ENCODE results near the gene CROCC.
"Not testable (repeated sequence)": the region's sequence is repeated elsewhere in the genome, so short reads cannot be mapped to it uniquely, and the experiment has no call there.

The CROCC gene

DNA sequence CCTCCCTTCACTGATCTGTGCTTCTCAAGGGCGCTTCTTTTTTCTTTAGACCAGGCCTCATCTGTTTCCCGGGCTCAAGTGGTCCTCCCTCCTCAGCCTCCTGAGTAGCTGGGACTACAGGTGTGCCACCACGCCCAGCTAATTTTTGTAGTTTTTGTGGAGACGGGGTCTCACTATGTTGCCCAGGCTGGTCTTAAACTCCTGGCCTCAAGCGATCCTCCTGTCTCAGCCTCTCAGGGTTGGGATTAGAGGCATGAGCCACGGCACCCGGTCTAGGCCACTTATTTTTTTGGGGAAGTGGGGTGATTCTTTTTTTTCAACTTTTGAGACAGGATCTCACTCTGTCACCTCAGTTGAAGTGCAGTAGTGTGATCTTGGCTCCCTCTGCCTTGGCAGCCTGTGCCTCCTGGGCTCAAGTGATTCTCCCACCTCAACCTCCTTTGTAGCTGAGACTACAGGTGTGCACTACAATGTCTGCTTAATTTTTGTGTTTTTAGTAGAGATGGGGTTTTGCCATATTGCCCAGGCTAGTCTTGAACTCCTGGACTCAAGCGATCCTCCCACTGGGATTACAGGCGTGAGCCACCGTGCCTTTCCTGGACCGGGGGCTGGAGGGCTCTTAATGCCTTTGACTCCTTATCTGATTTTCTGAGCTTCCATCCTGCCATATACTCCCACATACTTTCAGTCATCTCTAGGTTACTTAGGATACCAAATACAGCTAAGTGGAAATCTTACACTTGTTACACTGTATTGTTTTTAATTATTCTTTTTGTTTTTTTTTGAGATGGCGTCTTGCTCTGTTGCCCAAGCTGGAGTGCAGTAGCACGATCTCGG, 39.8 kb downstream of the CROCC start:
- Mint-ChIP-seq H3K9me3 (no peaks in the 10 kb centered on the region), H3K4me1 (ENCODE audit: low read depth) (peaks cover 12% of the 10 kb centered on the region), H3K27me3 (no peaks in the 10 kb centered on the region), H3K27ac (peak overlapping the region; percentile 61), H3K4me3 (peak overlapping the region; percentile 66), H3K36me3 (ENCODE audit: low read depth) (peaks cover 4% of the 10 kb centered on the region)

DNA sequence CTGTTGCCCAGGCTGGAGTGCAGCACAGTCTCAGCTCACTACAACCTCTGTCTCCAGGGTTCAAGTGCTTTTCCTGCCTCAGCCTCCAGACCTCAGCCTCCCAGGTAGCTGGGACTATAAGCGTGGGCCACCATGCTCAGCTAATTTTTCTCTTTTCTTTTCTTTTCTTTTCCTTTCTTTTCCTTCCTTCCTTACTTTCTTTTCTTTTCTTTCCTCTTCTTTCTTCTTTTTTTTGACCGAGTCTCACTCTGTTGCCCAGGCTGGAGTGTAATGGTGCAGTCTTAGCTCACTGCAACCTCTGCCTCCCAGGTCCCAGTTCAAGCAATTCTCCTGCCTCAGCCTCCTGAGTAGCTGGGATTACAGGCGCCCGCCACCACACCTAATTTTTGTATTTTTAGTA, 42.4 kb downstream of the CROCC start:
- peaks cover 12% of the 10 kb centered on the region for H3K4me1 Mint-ChIP-seq (ENCODE audit: low read depth)
- H3K4me3 Mint-ChIP-seq; H3K36me3 Mint-ChIP-seq (ENCODE audit: low read depth): not testable (repeated sequence)

DNA sequence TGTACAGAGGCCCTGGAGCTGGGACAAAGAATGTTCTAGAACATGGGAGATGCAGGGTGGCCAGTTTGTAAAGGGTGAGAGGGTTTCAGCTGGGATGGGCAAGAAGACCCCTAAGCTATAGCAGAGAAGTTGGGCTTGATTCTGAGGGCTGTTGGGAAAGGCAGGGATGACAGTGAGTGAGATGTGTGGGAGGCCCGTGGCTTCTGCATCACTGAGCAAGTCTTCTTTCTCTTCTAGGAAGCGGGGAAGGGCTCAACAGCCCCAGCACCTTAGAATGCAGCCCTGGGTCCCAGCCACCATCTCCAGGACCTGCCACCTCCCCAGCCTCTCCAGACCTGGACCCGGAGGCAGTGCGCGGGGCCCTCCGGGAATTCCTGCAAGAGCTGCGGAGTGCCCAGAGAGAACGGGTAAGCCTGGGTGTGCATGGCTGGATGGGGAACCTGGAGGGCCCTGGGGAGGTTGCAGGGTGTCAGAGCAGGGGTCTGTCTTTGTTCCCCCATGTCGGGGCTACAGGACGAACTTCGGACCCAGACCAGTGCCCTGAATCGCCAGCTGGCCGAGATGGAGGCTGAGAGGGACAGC, 43.8 kb downstream of the CROCC start:
- H3K27me3 Mint-ChIP-seq = no peaks in the 10 kb centered on the region
- no peak overlapping the region for H3K27ac Mint-ChIP-seq
- H3K4me3 Mint-ChIP-seq = no peak overlapping the region
- peaks cover 4% of the 10 kb centered on the region for H3K36me3 Mint-ChIP-seq (ENCODE audit: low read depth)
- H3K4me1 Mint-ChIP-seq (ENCODE audit: low read depth) = peaks cover 7% of the 10 kb centered on the region
- H3K9me3 Mint-ChIP-seq = no peaks in the 10 kb centered on the region

More for the DNA sequence above, 42.4 kb downstream of the CROCC start:
- not testable (repeated sequence) for H3K27ac Mint-ChIP-seq, H3K27me3 Mint-ChIP-seq, H3K9me3 Mint-ChIP-seq

DNA sequence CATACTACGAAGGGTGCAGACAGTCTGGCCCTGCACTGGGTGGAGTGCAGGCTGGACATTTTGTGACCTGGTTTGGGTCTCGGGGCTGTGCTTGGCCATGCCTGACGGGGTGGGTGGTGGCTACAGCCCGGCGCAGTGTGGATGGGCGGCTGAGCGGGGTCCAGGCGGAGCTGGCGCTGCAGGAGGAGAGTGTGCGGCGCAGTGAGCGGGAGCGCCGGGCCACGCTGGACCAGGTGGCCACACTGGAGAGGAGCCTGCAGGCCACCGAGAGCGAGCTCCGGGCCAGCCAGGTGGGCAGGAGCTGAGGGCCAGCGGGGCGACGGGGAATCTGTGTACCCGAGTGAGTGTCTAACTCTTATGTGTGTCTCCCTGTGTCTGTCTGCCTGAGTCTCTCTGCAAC, 44.6 kb downstream of the CROCC start:
- Mint-ChIP-seq H3K36me3 (ENCODE audit: low read depth) (peaks cover 4% of the 10 kb centered on the region), H3K27ac (no peak overlapping the region), H3K9me3 (no peaks in the 10 kb centered on the region), H3K4me1 (ENCODE audit: low read depth) (peaks cover 4% of the 10 kb centered on the region), H3K27me3 (no peaks in the 10 kb centered on the region), H3K4me3 (no peak overlapping the region)

DNA sequence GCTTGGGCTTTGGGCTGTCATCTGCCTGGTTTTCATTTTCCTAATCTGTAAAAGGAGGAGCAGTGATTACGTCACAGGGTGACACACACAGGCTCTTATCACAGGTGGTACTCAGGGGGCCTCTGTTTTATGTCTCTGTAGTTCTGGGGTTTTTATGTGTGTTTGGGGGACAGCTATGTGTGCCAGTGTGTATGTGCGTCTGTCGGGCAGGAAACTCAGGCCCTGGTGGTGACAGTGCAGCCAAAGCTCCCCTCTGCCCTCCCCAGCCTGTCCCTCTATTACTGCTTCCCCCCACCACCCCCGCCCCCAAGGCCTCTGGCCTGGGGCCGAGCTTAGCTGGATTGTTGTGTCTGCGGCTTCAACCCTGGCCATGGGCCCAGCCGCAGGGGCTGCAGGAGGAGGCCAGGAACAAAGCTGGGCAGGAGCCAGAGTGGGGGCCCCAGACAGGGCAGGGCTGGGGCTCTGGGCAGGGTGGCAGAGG, 45.4 kb downstream of the CROCC start:
- H3K36me3 Mint-ChIP-seq (ENCODE audit: low read depth) = peaks cover 4% of the 10 kb centered on the region

DNA sequence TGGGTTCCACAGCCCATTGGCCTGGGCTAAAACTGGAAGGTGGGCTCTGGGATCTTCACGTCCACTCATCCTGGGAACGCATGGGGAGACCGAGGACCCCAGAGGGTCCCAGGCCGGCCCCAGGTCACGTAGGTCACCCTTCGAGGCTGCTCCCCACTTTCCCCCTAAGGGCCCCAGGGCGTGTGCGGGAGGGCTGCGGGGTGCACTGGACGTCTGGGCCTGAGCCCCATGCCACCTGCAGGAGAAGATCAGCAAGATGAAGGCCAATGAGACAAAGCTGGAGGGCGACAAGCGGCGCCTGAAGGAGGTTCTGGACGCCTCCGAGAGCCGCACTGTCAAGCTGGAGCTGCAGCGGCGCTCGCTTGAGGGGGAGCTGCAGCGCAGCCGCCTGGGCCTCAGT, 46.2 kb downstream of the CROCC start:
- no peak overlapping the region for H3K4me3 Mint-ChIP-seq
- H3K9me3 Mint-ChIP-seq = no peaks in the 10 kb centered on the region
- no peaks in the 10 kb centered on the region for H3K27me3 Mint-ChIP-seq
- H3K4me1 Mint-ChIP-seq (ENCODE audit: low read depth) = no peaks in the 10 kb centered on the region
- peaks cover 4% of the 10 kb centered on the region for H3K36me3 Mint-ChIP-seq (ENCODE audit: low read depth)
- no peak overlapping the region for H3K27ac Mint-ChIP-seq

More for the DNA sequence above, 45.4 kb downstream of the CROCC start:
- no peak overlapping the region for H3K4me3 Mint-ChIP-seq
- no peaks in the 10 kb centered on the region for H3K4me1 Mint-ChIP-seq (ENCODE audit: low read depth)
- H3K27me3 Mint-ChIP-seq = no peaks in the 10 kb centered on the region
- no peaks in the 10 kb centered on the region for H3K9me3 Mint-ChIP-seq
- H3K27ac Mint-ChIP-seq = no peak overlapping the region

DNA sequence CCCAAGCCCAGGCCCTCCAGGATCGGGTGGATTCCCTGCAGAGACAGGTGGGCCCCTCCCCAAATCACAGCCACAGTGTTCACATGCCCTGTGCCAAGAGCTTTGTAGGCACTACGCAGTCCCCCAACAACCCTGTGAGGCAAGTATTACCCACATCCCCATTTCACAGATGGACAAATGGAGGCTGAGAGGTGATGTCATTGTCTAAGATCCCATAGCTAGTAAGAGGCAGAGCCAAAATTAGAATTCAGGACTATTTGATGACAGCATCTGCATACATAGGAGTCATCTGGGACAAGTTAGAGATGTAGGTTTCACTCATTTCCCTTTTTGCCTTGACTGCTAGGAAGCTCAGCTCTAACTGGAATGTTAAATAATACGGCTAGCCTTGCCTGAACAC, 46.6 kb downstream of the CROCC start:
- H3K9me3 Mint-ChIP-seq = no peaks in the 10 kb centered on the region
- H3K4me3 Mint-ChIP-seq = no peak overlapping the region
- no peaks in the 10 kb centered on the region for H3K27me3 Mint-ChIP-seq
- H3K4me1 Mint-ChIP-seq (ENCODE audit: low read depth) = no peaks in the 10 kb centered on the region
- peaks cover 4% of the 10 kb centered on the region for H3K36me3 Mint-ChIP-seq (ENCODE audit: low read depth)
- H3K27ac Mint-ChIP-seq = no peak overlapping the region

DNA sequence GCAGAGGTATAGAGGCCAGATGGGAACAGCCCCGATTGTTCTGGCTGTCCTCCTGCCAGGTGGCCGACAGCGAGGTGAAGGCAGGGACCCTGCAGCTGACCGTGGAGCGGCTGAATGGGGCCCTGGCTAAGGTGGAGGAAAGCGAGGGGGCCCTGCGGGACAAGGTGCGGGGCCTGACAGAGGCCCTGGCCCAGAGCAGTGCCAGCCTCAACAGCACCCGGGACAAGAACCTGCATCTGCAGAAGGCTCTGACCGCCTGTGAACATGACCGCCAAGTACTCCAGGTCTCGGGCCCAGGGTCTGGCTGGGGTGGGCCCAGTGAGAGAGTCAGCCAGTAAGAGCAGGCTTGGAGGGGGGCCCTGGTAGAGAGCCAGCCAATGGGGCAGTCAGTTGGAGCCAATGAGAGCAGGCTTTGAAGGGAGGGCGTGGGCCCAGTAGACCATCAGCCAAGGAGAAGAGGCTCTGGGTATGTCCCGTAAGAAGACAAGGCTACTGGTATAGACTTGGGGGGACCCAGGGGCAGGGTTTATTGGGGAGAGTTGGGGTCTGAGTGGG, 47.4 kb downstream of the CROCC start:
- Mint-ChIP-seq H3K4me1 (ENCODE audit: low read depth) (no peaks in the 10 kb centered on the region), H3K4me3 (no peak overlapping the region), H3K27me3 (no peaks in the 10 kb centered on the region), H3K36me3 (ENCODE audit: low read depth) (peaks cover 4% of the 10 kb centered on the region), H3K27ac (no peak overlapping the region), H3K9me3 (no peaks in the 10 kb centered on the region)

DNA sequence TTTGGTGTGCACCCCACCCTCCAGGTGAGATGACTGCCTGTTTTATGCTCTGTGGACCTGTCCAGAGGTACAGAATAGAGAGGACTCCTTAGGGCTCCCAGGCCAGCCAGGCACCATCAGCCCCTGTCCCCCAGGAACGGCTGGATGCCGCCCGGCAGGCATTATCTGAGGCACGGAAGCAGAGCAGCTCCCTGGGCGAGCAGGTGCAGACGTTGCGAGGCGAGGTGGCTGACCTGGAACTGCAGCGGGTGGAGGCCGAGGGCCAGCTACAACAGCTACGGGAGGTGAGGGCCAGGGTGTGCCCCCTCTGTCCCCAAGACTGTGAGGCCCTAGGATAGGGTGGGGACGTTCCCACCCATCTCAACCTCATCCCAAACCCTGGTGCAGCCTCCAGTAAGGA, 47.9 kb downstream of the CROCC start:
- Mint-ChIP-seq H3K9me3 (no peaks in the 10 kb centered on the region), H3K36me3 (ENCODE audit: low read depth) (peaks cover 4% of the 10 kb centered on the region), H3K4me3 (no peak overlapping the region), H3K27me3 (no peaks in the 10 kb centered on the region), H3K4me1 (ENCODE audit: low read depth) (no peaks in the 10 kb centered on the region), H3K27ac (no peak overlapping the region)

DNA sequence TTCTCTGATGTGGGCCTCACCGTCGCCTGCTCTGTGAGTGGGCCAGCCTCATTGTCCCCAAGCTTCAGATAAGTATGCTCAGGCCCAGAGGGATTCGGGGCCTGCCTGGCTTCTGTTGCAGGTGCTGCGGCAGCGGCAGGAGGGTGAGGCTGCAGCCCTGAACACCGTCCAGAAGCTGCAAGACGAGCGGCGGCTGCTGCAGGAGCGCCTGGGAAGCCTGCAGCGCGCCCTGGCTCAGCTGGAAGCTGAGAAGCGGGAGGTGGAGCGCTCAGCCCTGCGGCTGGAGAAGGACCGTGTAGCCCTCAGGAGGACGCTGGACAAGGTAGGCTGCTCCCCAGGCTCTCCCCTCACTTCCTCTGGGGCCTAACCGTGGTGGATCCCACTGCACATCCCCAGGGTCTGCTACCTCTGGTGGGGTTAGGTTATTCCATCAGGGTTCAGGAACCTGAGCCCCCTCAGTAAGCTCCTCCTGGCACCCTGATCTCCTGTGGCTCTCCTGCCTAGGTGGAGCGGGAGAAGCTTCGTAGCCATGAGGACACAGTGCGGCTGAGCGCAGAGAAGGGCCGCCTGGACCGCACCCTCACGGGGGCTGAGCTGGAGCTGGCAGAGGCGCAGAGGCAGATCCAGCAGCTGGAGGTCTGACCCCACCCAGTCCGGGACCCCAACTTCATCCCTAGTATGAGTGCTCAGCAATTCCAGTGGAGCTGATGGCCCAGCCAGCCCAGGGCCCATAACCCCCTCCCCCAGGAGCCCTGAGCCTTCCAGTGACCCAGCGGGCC, 48.6 kb downstream of the CROCC start:
- Mint-ChIP-seq H3K27ac (no peak overlapping the region), H3K27me3 (no peaks in the 10 kb centered on the region), H3K36me3 (ENCODE audit: low read depth) (peaks cover 4% of the 10 kb centered on the region), H3K9me3 (no peaks in the 10 kb centered on the region), H3K4me3 (no peak overlapping the region), H3K4me1 (ENCODE audit: low read depth) (no peaks in the 10 kb centered on the region)

DNA sequence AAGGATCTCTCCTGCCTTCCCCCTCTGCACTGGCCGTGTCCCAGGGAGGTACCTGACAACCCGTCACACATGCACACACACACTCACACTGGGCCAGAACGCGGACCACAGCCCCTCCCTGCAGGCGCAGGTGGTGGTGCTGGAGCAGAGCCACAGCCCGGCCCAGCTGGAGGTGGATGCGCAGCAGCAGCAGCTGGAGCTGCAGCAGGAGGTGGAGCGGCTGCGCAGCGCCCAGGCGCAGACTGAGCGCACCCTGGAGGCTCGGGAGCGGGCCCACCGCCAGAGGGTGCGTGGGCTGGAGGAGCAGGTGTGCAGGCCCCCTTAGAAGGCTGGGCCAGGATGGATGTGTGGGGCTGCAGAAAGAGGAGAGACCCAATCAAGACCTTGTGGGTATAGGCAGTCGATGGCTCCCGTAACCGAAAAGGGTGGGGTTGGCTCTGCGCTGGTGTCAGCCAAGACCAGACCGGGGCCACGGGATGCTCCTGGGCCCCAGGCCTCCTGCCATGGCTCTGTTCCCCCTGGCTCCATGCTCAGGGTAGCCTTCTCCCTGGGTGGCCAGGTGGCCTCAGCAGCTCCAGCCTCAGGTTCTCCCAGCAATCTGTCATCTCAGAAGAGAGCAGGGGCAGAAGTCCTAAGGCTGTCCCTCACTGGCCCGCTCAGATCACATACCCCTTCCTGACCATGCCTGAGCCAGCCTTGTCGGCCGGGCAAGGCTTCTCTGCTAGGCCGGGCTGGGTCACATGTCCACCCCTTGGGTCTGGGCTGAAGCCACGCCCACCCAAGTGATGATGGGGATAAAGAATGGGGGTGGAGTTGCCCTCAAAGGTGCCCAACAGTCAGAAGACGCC, 49.8 kb downstream of the CROCC start:
- Mint-ChIP-seq H3K4me3 (no peak overlapping the region), H3K27me3 (no peaks in the 10 kb centered on the region), H3K9me3 (no peaks in the 10 kb centered on the region), H3K4me1 (ENCODE audit: low read depth) (no peaks in the 10 kb centered on the region), H3K27ac (no peak overlapping the region), H3K36me3 (ENCODE audit: low read depth) (no peaks in the 10 kb centered on the region)

DNA sequence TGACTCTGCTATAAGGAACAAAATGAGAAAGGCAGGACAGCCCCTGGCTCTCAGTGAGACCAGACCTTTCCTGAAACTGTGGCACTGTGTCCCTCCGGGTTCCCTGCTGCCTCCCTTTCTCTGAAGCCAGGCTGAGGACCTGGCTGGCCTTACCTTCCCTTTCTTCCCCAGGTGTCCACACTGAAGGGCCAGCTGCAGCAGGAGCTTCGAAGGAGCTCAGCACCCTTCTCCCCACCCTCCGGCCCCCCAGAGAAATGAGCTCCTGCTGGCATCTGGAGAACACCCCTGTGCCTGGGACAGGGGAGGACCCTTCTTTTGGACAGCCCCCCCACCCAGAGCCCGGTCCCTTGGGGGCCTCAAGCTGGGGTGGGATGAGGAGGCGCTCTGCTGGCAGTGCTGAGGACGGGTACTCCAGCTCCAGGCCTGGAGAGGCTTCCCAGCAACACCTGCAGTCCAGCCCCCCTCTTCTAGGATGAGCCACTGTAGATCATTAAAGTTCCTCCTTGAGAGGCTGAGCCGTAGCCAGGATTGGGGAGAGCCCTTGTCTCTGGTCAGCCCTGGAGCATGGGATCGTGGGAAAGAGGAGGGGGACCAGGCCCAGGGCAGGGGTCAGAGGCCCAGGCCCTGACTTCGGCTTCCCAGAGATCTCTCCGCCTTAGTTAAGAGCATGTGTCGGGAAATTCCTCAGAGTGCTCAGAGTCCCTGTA, 50.6 kb downstream of the CROCC start:
- Mint-ChIP-seq H3K36me3 (ENCODE audit: low read depth) (no peaks in the 10 kb centered on the region), H3K4me1 (ENCODE audit: low read depth) (no peaks in the 10 kb centered on the region), H3K27ac (no peak overlapping the region), H3K9me3 (no peaks in the 10 kb centered on the region), H3K27me3 (no peaks in the 10 kb centered on the region), H3K4me3 (no peak overlapping the region)

DNA sequence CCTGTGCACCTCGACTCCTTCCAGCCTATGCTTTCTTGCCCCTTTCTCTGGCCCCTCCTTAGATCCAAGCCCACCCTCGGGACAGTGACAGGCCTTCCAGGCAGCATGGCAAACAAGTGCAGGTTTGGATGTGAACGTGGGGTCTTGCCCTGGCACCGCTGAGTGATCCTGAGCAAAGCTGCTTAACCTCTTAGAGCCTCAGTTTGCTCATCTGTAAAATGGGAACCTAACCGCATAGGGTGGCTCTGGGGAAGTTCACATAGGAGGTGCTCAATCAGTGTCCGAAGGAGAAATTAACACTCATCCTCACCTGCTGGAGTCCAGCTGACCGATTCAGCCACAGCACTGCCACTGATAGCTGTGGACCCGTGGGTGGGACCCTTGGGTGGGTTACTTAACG, 51.5 kb downstream of the CROCC start:
- Mint-ChIP-seq H3K9me3 (no peaks in the 10 kb centered on the region), H3K4me3 (no peak overlapping the region), H3K36me3 (ENCODE audit: low read depth) (no peaks in the 10 kb centered on the region), H3K27me3 (no peaks in the 10 kb centered on the region), H3K27ac (no peak overlapping the region), H3K4me1 (ENCODE audit: low read depth) (no peaks in the 10 kb centered on the region)

DNA sequence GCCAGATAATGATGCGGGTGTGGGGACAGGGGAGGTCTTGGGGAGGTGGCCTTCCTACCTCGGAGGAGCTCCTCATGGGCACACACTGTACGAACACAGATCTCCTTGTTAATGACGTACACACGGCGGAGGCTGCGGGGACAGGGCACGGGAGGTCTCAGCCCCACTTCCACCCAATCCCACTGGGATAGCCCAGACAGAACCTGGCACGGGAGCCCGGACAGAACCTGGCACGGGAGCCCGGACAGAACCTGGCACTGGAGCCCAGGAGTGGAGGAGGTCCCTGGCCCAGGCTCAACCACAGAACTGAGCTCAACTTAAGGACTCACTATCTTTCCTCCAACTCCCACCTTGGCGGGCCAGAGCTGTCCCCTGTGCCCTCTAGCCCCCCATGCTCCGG, 53.5 kb downstream of the CROCC start:
- Mint-ChIP-seq H3K9me3 (no peaks in the 10 kb centered on the region), H3K27me3 (peaks cover 5% of the 10 kb centered on the region), H3K4me3 (no peak overlapping the region), H3K36me3 (ENCODE audit: low read depth) (no peaks in the 10 kb centered on the region), H3K4me1 (ENCODE audit: low read depth) (no peaks in the 10 kb centered on the region), H3K27ac (no peak overlapping the region)

All from stimulated activated naive CD8-positive, alpha-beta T cell treated with anti-CD3 and anti-CD28 coated beads, Interleukin-15, Interleukin-2, amounts not matched to agents 100 ng/mL and 50 ng/mL, for 24 hours (primary cell).